ENCODE measurements around the gene MYRFL.
"Not testable (repeated sequence)": the region's sequence is repeated elsewhere in the genome, so short reads cannot be mapped to it uniquely, and the experiment has no call there.

Gene MYRFL

DNA sequence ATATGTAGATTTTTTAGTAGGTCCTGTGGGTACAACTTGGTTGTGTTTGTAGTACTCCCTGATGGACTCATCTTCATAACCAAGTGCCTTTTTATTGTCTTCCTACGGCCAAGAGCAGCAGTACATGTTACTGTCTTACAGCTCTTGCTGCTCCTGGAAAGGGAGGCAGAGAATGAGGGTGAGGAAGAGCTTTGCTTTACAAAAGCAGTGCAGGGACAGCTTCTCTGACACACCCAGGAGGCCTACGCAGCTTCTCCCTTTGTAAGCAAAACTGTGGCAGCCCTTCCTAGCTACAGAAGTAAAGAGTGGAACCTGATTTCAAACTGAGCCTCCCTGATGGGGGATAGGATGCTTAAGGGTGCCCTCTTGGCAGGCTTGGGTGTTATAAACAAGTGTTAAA is 18.6 kb downstream of the MYRFL start:
- TF ChIP-seq, protein P1, sequence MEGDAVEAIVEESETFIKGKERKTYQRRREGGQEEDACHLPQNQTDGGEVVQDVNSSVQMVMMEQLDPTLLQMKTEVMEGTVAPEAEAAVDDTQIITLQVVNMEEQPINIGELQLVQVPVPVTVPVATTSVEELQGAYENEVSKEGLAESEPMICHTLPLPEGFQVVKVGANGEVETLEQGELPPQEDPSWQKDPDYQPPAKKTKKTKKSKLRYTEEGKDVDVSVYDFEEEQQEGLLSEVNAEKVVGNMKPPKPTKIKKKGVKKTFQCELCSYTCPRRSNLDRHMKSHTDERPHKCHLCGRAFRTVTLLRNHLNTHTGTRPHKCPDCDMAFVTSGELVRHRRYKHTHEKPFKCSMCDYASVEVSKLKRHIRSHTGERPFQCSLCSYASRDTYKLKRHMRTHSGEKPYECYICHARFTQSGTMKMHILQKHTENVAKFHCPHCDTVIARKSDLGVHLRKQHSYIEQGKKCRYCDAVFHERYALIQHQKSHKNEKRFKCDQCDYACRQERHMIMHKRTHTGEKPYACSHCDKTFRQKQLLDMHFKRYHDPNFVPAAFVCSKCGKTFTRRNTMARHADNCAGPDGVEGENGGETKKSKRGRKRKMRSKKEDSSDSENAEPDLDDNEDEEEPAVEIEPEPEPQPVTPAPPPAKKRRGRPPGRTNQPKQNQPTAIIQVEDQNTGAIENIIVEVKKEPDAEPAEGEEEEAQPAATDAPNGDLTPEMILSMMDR (IDR thresholded peaks at IDR 0.05; ENCODE audit: insufficient read depth, missing control alignments) = no peak
- DNase-seq (ENCODE audit: insufficient read length, low spot score) = no peak
- FAIRE-seq = no peak

DNA sequence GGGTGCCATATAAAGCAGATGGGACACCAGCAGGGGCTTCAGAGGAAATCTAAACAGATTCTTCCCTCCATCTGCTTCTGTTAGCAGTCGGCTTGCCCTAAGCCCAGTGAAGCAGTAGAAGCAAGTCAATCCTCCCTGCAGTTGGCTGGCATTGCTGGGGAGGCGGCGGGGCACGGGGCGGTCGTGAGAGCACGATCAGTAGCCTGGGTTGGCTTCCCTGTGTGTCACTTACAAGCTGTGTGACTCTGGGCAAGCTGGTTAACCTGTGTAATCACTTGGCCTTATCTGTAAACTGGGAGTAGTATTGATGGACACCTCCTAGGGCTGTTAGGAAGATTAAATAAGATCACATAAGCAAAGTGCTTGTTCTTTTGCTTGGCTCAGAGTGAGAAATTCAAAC is 19.4 kb downstream of the MYRFL start:
- FAIRE-seq (no peak), DNase-seq (ENCODE audit: insufficient read length, low spot score) (no peak)
- TF ChIP-seq, protein P1 (IDR thresholded peaks at IDR 0.05; ENCODE audit: insufficient read depth, missing control alignments) = no peak

DNA sequence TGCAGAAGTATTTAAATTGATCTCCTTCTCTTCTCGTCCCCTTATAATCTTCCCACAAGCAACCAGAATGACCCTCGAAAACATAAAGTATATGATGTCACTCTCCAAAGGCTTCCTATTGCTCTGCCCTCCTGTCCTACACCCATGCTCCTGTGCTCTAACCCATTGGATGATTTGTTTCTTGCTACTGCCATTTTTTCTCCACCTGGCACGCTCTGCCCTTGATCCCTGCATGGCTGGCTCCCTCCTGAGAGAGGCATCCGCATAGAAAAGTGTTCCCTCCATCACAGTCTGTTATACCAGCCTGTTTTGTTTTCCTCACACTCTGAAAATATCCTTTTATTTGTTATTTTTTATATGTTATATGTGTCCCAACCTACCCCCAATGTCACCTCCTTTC is 19.8 kb downstream of the MYRFL start:
- TF ChIP-seq, protein P1 (IDR thresholded peaks at IDR 0.05; ENCODE audit: insufficient read depth, missing control alignments) = no peak
- DNase-seq (ENCODE audit: insufficient read length, low spot score) (no peak), FAIRE-seq (no peak)

DNA sequence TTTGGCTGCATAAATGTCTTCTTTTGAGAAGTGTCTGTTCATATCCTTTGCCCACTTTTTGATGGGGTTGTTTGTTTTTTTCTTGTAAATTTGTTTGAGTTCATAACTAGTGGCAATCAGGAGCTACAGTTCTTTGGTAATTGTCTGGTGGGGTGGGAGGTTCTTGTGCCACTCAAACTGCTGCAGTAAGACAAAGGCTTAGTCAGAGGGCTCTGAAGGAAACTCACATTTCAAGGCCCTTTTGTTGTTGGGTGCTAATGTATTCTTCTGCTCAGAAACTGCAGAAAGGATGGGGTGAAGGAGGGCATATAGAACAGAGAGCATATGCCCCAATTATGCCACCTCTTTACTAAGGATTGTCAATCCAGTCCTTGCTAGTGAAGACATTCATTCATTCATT is 21.9 kb downstream of the MYRFL start:
- TF ChIP-seq, protein P1 (IDR thresholded peaks at IDR 0.05; ENCODE audit: insufficient read depth, missing control alignments) = no peak
- DNase-seq (ENCODE audit: insufficient read length, low spot score) (no peak), FAIRE-seq (no peak)

DNA sequence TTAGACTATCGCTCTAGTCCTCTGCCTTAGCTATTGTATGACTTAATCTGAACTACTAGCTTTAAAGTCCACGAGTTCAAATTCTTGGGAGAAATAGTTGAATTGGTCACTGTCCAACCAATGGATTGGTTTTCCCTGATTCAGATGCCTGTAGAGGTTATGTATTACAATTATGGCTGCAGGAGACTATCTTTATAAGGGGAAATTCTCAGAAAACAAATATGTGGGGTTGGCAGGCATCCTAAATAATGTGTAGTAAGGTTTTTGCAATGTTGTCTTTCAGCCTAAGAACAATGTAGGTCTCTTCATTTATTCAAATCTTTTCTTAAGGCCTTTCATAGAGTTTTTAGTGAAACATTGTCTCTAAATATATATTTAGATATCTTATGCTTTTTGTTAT is 26.9 kb downstream of the MYRFL start:
- DNase-seq (ENCODE audit: insufficient read length, low spot score) = no peak
- TF ChIP-seq, protein P1 (IDR thresholded peaks at IDR 0.05; ENCODE audit: insufficient read depth, missing control alignments) = no peak

DNA sequence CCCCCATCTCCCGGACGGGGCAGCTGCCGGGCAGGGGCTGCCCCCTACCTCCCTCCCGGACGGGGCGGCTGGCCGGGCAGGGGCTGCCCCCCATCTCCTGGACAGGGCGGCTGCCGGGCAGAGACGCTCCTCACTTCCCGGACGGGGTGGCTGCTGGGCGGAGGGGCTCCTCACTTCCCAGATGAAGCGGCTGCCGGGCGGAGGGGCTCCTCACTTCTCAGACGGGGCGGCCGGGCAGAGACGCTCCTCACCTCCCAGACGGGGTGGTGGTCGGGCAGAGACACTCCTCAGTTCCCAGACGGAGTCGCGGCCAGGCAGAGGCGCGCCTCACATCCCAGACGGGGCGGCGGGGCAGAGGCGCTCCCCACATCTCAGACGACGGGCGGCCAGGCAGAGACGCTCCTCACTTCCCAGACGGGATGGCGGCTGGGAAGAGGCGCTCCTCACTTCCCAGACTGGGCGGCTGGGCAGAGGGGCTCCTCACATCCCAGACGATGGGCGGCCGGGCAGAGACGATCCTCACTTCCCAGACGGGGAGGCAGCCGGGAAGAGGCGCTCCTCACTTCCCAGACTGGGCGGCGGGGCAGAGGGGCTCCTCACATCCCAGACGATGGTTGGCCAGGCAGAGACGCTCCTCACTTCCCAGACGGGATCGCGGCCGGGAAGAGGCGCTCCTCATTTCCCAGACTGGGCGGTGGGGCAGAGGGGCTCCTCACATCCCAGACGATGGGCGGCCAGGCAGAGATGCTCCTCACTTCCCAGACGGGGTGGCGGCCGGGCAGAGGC is 28.3 kb downstream of the MYRFL start:
- FAIRE-seq; DNase-seq (ENCODE audit: insufficient read length, low spot score): not testable (repeated sequence)

More for the DNA sequence above, 26.9 kb downstream of the MYRFL start:
- no peak for FAIRE-seq

DNA sequence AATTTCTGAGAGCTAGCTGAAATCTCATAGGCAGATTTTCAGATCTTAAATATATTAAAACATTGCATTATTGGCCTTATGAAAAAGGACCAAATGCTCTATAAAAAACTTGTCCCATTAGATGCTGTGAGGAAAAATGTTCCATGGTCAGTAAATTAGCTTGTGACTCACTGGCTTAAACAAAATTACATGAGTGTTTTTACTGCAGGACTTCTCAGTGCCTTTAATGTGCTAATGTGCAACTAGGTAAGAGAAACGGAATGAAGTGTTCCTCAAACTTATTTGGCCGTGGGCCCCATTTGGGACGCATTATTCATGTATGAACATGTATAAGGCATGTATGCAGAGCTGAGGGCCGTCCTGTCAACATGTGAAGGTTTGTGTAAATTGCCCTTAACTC is 41.7 kb downstream of the MYRFL start:
- FAIRE-seq = no peak
- TF ChIP-seq, protein P1 (IDR thresholded peaks at IDR 0.05; ENCODE audit: insufficient read depth, missing control alignments) = no peak
- DNase-seq (ENCODE audit: insufficient read length, low spot score) = no peak

Data from D721Med (cell line).